HepG2 (cell line): Measurements from ENCODE around the gene PTGES. TPM values are rescaled to one million over a fixed set of nuclear protein-coding genes. Genes with fewer than 3 reads are reported as not detected.
"Not testable (repeated sequence)": the region's sequence is repeated elsewhere in the genome, so short reads cannot be mapped to it uniquely, and the experiment has no call there.

ENCODE experiments used
- ATAC-seq: fragments of 200-7000 bp; cut with Tn5 transposase; 3 replicates; pipeline ENCODE4 v1.9.1; 2020; ENCODE audit warnings: mild to moderate bottlenecking, moderate library complexity
- BruUV-seq: library from RNA; stranded (reverse); fragments of 400-500 nt; replicated peaks from 2 replicates; lab custom pipeline; 2021; lab: Mats Ljungman, UMichigan
- CTCF ChIA-PET: fragments of 300-600 bp; formaldehyde crosslinking; extraction: SDS; loops from one replicate; lab custom pipeline; 2021; ENCODE audit warnings: low total read pairs, inconsistent platforms, low intra/inter-chr PET ratio; lab: Yijun Ruan, JAX
- POLR2A ChIA-PET: fragments of 350-600 bp; sonication (Branson Sonifier 250); formaldehyde crosslinking; loops from one replicate; lab custom pipeline; 2020; ENCODE audit warnings: antibody characterized with exemption, inconsistent platforms; lab: Yijun Ruan, JAX
- DNase-seq: peaks from one replicate; pipeline ENCODE4 v3.0.0-alpha.2; 2015; ENCODE audit warnings: low spot score
- FAIRE-seq: peaks from 3 replicates; lab custom pipeline; 2011; peaks lifted over from hg19 to GRCh38; lab: Jason Lieb, UNC
- H2AFZ ChIP-seq: one replicate; pipeline ENCODE4 v1.6.1; 2011; ENCODE audit warnings: low read length, inconsistent platforms
- H3K27ac ChIP-seq: fragments of 300-600 bp; 3 replicates; pipeline ENCODE4 v1.8.0; 2011; ENCODE audit warnings: mixed run types, mild to moderate bottlenecking, mixed read lengths, low read length, inconsistent platforms; ENCODE audit not compliant: insufficient read depth; ENCODE audit errors: extremely low read length
- H3K27me3 ChIP-seq, 2 experiments: fragments of 200-600 bp in 1 of 2; 2 replicates in 1 of 2; 3 replicates in 1 of 2; pipeline versions ENCODE4 v1.6.0 to v1.8.0; 2011; ENCODE audit warnings: low read length in 2 of 2, mild to moderate bottlenecking in 2 of 2, moderate library complexity in 2 of 2, inconsistent platforms in 1 of 2; ENCODE audit not compliant: insufficient read depth in 2 of 2, control insufficient read depth in 1 of 2
- H3K36me3 ChIP-seq, 2 experiments: fragments of 200-600 bp in 1 of 2; replicated peaks in 1 of 2; 2 replicates in 1 of 2; 3 replicates in 1 of 2; pipeline versions ENCODE4 v1.5.1 to v1.8.0; 2011; ENCODE audit warnings: low read length in 2 of 2, inconsistent platforms in 1 of 2; ENCODE audit not compliant: insufficient read depth in 2 of 2, control insufficient read depth in 1 of 2
- H3K4me1 ChIP-seq: 2 replicates; pipeline ENCODE4 v1.5.1; 2012; ENCODE audit warnings: low read length, inconsistent platforms; ENCODE audit not compliant: insufficient read depth
- H3K4me2 ChIP-seq: 2 replicates; pipeline ENCODE4 v1.6.0; 2011; ENCODE audit warnings: low read depth, low read length, inconsistent platforms
- H3K4me3 ChIP-seq, 3 experiments: fragments of 200-600 bp in 1 of 3; sonication (generic), shearing (Covaris generic) in 1 of 3; replicated peaks in 1 of 3; 2 replicates each; pipeline ENCODE4 v1.5.1; 2011 to 2016; ENCODE audit warnings: low read length in 3 of 3, inconsistent platforms in 2 of 3, low read depth in 2 of 3, mild to moderate bottlenecking in 2 of 3, control low read depth in 1 of 3, mixed read lengths in 1 of 3; ENCODE audit not compliant: insufficient read depth in 1 of 3
- H3K79me2 ChIP-seq: one replicate; pipeline ENCODE4 v1.6.1; 2011; ENCODE audit warnings: low read length, inconsistent platforms; ENCODE audit not compliant: insufficient read depth
- H3K9ac ChIP-seq: 2 replicates; pipeline ENCODE4 v1.6.0; 2011; ENCODE audit warnings: mild to moderate bottlenecking, low read depth, low read length, inconsistent platforms; ENCODE audit not compliant: insufficient read depth
- H3K9me3 ChIP-seq: 2 replicates; pipeline ENCODE4 v1.5.1; 2012; ENCODE audit warnings: mild to moderate bottlenecking, low read length
- H4K20me1 ChIP-seq: 2 replicates; pipeline ENCODE4 v1.6.0; 2011; ENCODE audit warnings: inconsistent platforms, mild to moderate bottlenecking, low read length, moderate library complexity; ENCODE audit not compliant: insufficient read depth
- ZNF121 ChIP-seq: sonication (generic); formaldehyde crosslinking; IDR thresholded peaks from 2 replicates; pipeline ENCODE4 v1.5.0; 2020; ENCODE audit warnings: mild to moderate bottlenecking, missing genetic modification reagents
- ZNF768 ChIP-seq: sonication (generic); formaldehyde crosslinking; IDR thresholded peaks from 2 replicates; pipeline ENCODE4 v1.4.0; 2020; ENCODE audit warnings: missing genetic modification reagents
- WGBS: methylation state at CpG from one replicate; pipeline ENCODE4 v1.1.6; 2017; ENCODE audit warnings: low lambda C conversion rate; 5-methylcytosine and 5-hydroxymethylcytosine counted together
- in situ Hi-C: cut with HindIII; loops from 2 replicates; pipeline ENCODE4 v1.10.0; 2017; ENCODE audit warnings: low pct_unique_long_range_greater_than_20kb; ENCODE audit not compliant: extremely low pct_ligation_motif_present
- intact Hi-C: fragments of 100-400 bp; cut with micrococcal nuclease; formaldehyde crosslinking; loops from one replicate; pipeline ENCODE4 v1.10.0; 2022; ENCODE audit not compliant: unreplicated experiment
- polyA plus RNA-seq, 8 experiments: library from polyadenylated mRNA; depleted of rRNA in 3 of 8; stranded (reverse) in 7 of 8; unstranded in 1 of 8; fragments of >200 nt; fragmentation: Illumina TruSeq in 4 of 8; extraction: Trizol in 4 of 8; gene quantifications; 2 replicates each; pipeline versions ENCODE4 v1.2.1 to v1.2.3, GENCODE V29; 2011 to 2016; ENCODE audit warnings: low read depth in 4 of 8, missing spikeins in 1 of 8, mixed read lengths in 1 of 8; ENCODE audit not compliant: insufficient read depth in 1 of 8
- total RNA-seq, 5 experiments: library from RNA; depleted of rRNA; stranded (reverse); fragments of >200 nt; fragmentation: Illumina TruSeq; extraction: Trizol; gene quantifications; 2 replicates each; pipeline ENCODE4 v1.2.3, GENCODE V29; 2016; ENCODE audit warnings: low read depth in 1 of 5
- TF ChIP-seq, protein P1 (sequence below): sonication (generic); formaldehyde crosslinking; IDR thresholded peaks from 2 replicates; pipeline ENCODE4 v1.8.1; 2022; ENCODE audit warnings: low read depth, mild to moderate bottlenecking, missing genetic modification reagents

Gene PTGES
- total and polyA plus RNA-seq, 2 of the 13 experiments (the other 11 are each of a cell fraction or from before 2014, with no cell fraction given) = 0.07 TPM; not detected in 1

DNA sequence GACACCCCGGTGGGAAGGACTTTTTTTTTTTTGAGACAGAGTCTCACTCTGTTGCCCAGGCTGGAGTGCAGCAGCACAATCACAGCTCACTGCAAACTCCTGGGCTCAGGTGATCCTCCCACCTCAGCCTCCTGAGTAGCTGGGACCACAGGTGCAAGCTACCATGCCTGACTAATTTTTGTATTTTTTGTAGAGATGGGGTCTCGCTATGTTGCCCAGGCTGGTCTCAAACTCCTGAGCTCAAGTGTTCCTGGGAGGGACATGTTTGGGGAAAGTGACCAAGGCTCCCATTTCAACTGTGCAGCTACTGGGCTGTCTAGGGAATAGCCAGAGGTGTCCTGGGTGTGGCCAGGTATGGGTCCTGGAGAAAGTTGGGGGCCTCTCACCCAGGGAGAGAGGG lies 43.2 kb upstream of the PTGES start:
- ATAC-seq, DNase-seq, H3K4me3 ChIP-seq, H3K4me1 ChIP-seq, H3K36me3 ChIP-seq, H3K4me2 ChIP-seq: not testable (repeated sequence)
- 0 out of 2 replicates have a peak, but pooled peaks have one; percentile 41 for TF ChIP-seq ZNF121 (CRISPR knock-in tag)
- TF ChIP-seq, all 625 proteins: peak for 1; not testable (repeated sequence) for 624
- in situ Hi-C loops, H3K79me2 ChIP-seq, CTCF ChIA-PET, intact Hi-C loops, H4K20me1 ChIP-seq, H3K27ac ChIP-seq, H3K9me3 ChIP-seq, BruUV-seq, FAIRE-seq, H3K9ac ChIP-seq, POLR2A ChIA-PET, H2AFZ ChIP-seq: not testable (repeated sequence)
- H3K27me3 ChIP-seq = peaks cover 1 to 17% of the 10 kb centered on the region in 2 experiments; a peak in 3 of 5 replicates
- no CpG with 5 or more reads among the region's 2 CpGs for WGBS

DNA sequence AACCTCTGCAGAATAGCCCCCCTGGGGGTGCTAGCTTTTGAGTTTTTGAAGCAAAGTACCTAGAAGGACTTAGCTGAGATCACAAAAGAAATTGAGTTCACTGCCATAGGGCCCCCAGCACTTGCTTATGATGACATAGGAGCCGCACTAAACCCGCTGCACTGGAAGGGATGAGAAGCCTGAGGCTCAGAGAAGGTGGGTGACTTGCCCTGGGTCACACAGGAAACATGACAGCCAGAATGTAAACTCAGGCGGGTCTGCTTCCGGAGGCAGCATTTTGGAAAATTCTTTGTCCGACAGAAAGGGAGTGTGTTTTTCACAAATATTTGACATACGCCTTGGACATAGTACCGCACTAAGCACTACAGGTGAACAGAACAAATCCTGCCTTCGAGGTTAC lies 41.7 kb upstream of the PTGES start:
- Histone ChIP-seq H3K79me2 (no peaks in the 10 kb centered on the region), H3K9me3 (no peaks in the 10 kb centered on the region), H3K4me2 (no peak overlapping the region), H3K4me1 (peaks cover 14% of the 10 kb centered on the region; the same call in 1 of the 2 replicates), H4K20me1 (no peaks in the 10 kb centered on the region), H3K9ac (no peak overlapping the region), H3K4me3 (no peak overlapping the region), H2AFZ (no peak overlapping the region), H3K36me3 (no peaks in the 10 kb centered on the region), H3K27me3 (peaks cover 1 to 17% of the 10 kb centered on the region in 2 experiments; a peak in 3 of 5 replicates), H3K27ac (no peak overlapping the region)
- intact Hi-C loops (loop anchor here (5.0 kb wide), 1 partner anchor 42 kb away; the partner anchor contains the start of gene PTGES), in situ Hi-C loops (no loop called here)
- no peak for DNase-seq
- no TSS peak for BruUV-seq
- ATAC-seq = no peak
- TF ChIP-seq, protein P1, sequence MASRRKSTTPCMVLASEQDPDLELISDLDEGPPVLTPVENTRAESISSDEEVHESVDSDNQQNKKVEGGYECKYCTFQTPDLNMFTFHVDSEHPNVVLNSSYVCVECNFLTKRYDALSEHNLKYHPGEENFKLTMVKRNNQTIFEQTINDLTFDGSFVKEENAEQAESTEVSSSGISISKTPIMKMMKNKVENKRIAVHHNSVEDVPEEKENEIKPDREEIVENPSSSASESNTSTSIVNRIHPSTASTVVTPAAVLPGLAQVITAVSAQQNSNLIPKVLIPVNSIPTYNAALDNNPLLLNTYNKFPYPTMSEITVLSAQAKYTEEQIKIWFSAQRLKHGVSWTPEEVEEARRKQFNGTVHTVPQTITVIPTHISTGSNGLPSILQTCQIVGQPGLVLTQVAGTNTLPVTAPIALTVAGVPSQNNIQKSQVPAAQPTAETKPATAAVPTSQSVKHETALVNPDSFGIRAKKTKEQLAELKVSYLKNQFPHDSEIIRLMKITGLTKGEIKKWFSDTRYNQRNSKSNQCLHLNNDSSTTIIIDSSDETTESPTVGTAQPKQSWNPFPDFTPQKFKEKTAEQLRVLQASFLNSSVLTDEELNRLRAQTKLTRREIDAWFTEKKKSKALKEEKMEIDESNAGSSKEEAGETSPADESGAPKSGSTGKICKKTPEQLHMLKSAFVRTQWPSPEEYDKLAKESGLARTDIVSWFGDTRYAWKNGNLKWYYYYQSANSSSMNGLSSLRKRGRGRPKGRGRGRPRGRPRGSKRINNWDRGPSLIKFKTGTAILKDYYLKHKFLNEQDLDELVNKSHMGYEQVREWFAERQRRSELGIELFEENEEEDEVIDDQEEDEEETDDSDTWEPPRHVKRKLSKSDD (CRISPR knock-in tag) = no peak
- TF ChIP-seq ZNF768 (CRISPR knock-in tag) = peak; percentile 84
- FAIRE-seq = no peak
- ChIA-PET CTCF (no interaction called here), POLR2A (no interaction called here)
- 7% methylated on average over 7 of the region's 8 CpGs for WGBS
